ENCODE data around the gene TSPAN3.

Gene TSPAN3

DNA sequence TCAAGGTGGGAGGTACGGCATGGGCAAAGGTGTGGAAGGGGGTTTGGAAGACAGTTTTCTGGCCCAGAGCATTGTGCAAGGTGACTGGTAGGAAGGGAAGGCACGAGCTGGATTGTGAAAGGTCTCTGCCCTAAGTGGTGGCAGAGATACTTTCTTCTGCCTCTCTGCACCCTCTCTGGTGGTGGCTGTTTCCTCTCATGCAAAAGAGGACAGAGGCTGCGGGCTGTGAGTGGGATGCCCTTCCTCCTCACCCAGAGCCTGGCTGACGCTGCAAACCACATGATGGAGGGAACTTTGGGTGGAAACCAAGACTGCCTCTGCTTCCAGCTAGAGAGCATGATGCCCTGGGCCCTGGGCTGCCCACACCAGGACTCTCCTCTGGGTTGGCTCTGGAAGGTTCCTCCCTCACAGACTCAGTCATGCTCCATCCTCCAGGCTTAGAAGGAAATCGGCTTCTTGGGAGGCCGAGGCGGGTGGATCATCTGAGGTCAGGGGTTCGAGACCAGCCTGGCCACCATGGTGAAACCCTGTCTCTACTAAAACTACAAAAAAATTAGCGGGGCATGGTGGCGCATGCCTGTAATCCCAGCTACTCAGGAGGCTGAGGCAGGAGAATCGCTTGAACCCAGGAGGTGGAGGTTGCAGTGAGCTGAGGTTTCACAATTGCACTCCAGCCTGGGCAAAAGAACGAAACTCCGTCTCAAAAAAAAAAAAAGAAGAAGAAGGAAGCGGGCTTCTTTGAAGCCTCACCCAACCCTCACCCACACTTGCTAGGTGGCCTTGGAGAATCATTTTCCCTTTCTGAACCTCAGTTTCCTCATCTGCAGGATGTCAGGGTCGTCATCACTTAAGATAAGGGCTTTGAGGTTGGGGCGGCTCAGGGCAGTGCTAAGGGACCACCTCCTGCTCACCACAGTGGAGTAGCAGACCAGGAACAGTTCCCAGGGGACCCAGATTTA, 67.7 kb downstream of the TSPAN3 start:
- H3K27me3 ChIP-seq (replicated peaks), result no peaks in the 10 kb centered on the region
- no peak overlapping the region for H3K27ac ChIP-seq
- TF ChIP-seq, protein P1, sequence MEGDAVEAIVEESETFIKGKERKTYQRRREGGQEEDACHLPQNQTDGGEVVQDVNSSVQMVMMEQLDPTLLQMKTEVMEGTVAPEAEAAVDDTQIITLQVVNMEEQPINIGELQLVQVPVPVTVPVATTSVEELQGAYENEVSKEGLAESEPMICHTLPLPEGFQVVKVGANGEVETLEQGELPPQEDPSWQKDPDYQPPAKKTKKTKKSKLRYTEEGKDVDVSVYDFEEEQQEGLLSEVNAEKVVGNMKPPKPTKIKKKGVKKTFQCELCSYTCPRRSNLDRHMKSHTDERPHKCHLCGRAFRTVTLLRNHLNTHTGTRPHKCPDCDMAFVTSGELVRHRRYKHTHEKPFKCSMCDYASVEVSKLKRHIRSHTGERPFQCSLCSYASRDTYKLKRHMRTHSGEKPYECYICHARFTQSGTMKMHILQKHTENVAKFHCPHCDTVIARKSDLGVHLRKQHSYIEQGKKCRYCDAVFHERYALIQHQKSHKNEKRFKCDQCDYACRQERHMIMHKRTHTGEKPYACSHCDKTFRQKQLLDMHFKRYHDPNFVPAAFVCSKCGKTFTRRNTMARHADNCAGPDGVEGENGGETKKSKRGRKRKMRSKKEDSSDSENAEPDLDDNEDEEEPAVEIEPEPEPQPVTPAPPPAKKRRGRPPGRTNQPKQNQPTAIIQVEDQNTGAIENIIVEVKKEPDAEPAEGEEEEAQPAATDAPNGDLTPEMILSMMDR (IDR thresholded peaks at IDR 0.05; ENCODE audit: low read depth, low read length, missing control alignments), result no peak
- DNase-seq, result no peak
- in situ Hi-C loops (cut with HindIII; ENCODE audit: low pct_ligation_motif_present, low sequenced_read_pairs), result no loop called here
- no peaks in the 10 kb centered on the region for H3K36me3 ChIP-seq (replicated peaks)
- H3K4me3 ChIP-seq (ENCODE audit: low read depth, low read length), result no peak overlapping the region

DNA sequence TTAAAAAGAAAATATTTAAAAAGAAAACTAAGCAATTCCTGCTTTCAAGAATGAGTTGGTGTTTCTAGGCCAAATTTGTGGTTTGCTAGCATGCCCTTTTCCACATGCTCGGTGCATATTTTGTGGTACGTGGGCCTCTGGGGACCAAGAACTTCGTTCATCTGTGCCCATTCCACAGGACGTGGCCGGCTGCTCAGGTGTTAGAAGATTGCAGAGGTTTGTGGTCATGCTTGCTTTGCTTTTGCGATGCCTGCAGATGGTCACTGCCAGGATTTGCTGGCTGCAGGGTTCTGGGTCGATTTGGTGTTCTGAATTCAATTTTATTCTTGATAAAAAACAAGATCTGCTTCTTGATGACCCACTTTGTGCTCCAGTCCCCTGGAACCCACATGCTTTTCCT, 68.5 kb downstream of the TSPAN3 start:
- Histone ChIP-seq H3K36me3 (replicated peaks) (no peaks in the 10 kb centered on the region), H3K27me3 (replicated peaks) (no peaks in the 10 kb centered on the region), H3K27ac (no peak overlapping the region), H3K4me3 (ENCODE audit: low read depth, low read length) (no peak overlapping the region)
- DNase-seq, result no peak
- in situ Hi-C loops (cut with HindIII; ENCODE audit: low pct_ligation_motif_present, low sequenced_read_pairs), result no loop called here
- TF ChIP-seq, protein P1 (IDR thresholded peaks at IDR 0.05; ENCODE audit: low read depth, low read length, missing control alignments), result no peak

DNA sequence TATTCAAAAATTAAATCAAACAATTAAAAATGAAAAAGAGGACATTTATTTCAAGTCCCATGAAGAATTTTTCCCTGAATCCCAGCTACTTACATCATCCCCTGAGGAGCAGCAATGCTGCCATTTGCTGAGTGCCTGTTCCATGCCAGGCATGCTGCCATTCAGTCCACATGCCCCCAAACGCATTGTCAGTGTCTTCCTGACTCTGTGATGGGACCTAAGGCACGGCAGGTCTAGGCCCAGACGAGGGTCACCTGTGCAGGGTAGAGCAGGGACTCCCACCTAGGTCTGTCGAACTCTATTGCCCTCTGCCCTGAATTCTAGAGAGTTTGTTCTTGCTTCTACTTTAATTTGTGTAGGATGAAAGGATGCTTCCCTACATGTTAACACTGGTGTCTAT, 68.9 kb downstream of the TSPAN3 start:
- TF ChIP-seq, protein P1 (IDR thresholded peaks at IDR 0.05; ENCODE audit: low read depth, low read length, missing control alignments), result no peak
- in situ Hi-C loops (cut with HindIII; ENCODE audit: low pct_ligation_motif_present, low sequenced_read_pairs), result no loop called here
- DNase-seq, result no peak
- Histone ChIP-seq H3K27me3 (replicated peaks) (no peaks in the 10 kb centered on the region), H3K27ac (no peak overlapping the region), H3K36me3 (replicated peaks) (no peaks in the 10 kb centered on the region), H3K4me3 (ENCODE audit: low read depth, low read length) (no peak overlapping the region)

DNA sequence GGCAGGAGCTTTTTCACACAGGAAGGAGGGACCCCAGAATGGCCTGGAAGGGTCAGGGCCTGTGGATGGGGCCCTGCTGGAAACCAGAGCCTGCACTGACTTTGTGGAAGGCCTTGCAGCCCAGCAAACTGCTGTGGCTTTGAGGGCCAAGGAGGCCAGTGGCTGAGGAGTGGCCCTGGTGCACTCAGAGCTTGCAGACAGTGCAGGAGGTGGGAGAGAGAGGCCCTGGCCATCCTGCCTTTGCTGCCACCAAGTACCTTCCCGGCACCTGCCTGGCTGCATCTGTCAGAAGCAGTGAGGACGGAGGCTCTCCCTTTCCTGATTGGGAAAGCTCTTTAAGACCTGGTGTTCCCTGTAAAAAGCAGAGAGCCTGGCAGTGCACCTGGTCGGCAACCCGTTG, 69.6 kb downstream of the TSPAN3 start:
- in situ Hi-C loops (cut with HindIII; ENCODE audit: low pct_ligation_motif_present, low sequenced_read_pairs), result no loop called here
- TF ChIP-seq, protein P1 (IDR thresholded peaks at IDR 0.05; ENCODE audit: low read depth, low read length, missing control alignments), result no peak
- Histone ChIP-seq H3K27ac (no peak overlapping the region), H3K36me3 (replicated peaks) (no peaks in the 10 kb centered on the region), H3K4me3 (ENCODE audit: low read depth, low read length) (no peak overlapping the region), H3K27me3 (replicated peaks) (no peaks in the 10 kb centered on the region)
- no peak for DNase-seq

DNA sequence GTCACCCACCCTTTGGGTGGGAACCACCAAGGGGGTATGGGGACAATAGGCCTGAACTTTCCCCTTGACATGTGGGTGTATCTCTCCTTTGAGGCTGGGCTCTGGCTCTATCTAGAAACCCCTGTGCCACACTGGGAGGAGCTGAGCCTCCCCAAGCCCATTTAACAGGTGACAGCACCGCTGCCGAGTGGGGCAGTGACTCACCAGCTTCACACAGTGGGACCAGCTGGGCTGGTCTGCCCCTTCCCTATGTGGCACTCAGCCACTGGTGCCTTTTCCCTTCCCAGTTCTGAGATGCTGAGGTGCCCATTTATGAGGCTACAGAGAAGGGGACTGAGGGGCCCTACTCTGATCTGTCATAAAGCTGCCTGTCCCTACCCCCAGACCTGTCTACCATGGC, 70.9 kb downstream of the TSPAN3 start:
- H3K36me3 ChIP-seq (replicated peaks), result no peaks in the 10 kb centered on the region
- in situ Hi-C loops (cut with HindIII; ENCODE audit: low pct_ligation_motif_present, low sequenced_read_pairs), result no loop called here
- no peak overlapping the region for H3K27ac ChIP-seq
- TF ChIP-seq, protein P1 (IDR thresholded peaks at IDR 0.05; ENCODE audit: low read depth, low read length, missing control alignments), result no peak
- H3K4me3 ChIP-seq (ENCODE audit: low read depth, low read length), result no peak overlapping the region
- DNase-seq, result no peak
- no peaks in the 10 kb centered on the region for H3K27me3 ChIP-seq (replicated peaks)
